DOHH2 (cell line): Measurements from ENCODE around the gene ERI2.

Experiments used
- H3F3A ChIP-seq: fragments of 200-600 bp; sonication (generic), shearing (Covaris generic); 2 replicates; pipeline ENCODE4 v1.6.0; 2016; ENCODE audit warnings: antibody characterized with exemption, mild to moderate bottlenecking; ENCODE audit not compliant: control insufficient read depth, insufficient read depth
- H3K27ac ChIP-seq: fragments of 200-600 bp; sonication (generic); 2 replicates; pipeline ENCODE4 v1.5.1; 2014; ENCODE audit warnings: low read depth, mild to moderate bottlenecking, low read length, moderate library complexity
- H3K27me3 ChIP-seq: fragments of 200-600 bp; sonication (generic); 2 replicates; pipeline ENCODE4 v1.6.1; 2014; ENCODE audit warnings: mild to moderate bottlenecking, low read length, mixed read lengths; ENCODE audit not compliant: control insufficient read depth
- H3K36me3 ChIP-seq: fragments of 200-600 bp; sonication (generic); 2 replicates; pipeline ENCODE4 v1.6.1; 2014; ENCODE audit warnings: mild to moderate bottlenecking, low read length, moderate library complexity, mixed read lengths; ENCODE audit not compliant: control insufficient read depth
- H3K4me1 ChIP-seq: fragments of 200-600 bp; sonication (generic); 2 replicates; pipeline ENCODE4 v1.6.1; 2014; ENCODE audit warnings: mild to moderate bottlenecking, low read length, mixed read lengths; ENCODE audit not compliant: control insufficient read depth
- H3K4me2 ChIP-seq: fragments of 200-600 bp; sonication (generic); 2 replicates; pipeline ENCODE4 v1.6.0; 2014; ENCODE audit warnings: mild to moderate bottlenecking, low read length, moderate library complexity
- H3K4me3 ChIP-seq: fragments of 200-600 bp; sonication (generic); 2 replicates; pipeline ENCODE4 v1.5.1; 2014; ENCODE audit warnings: mild to moderate bottlenecking, low read length, mixed read lengths
- H3K79me2 ChIP-seq: fragments of 200-600 bp; sonication (generic); 2 replicates; pipeline ENCODE4 v1.6.1; 2014; ENCODE audit warnings: mild to moderate bottlenecking, low read length, mixed read lengths; ENCODE audit not compliant: control insufficient read depth
- H3K9me2 ChIP-seq: fragments of 200-600 bp; sonication (generic); replicated peaks from 2 replicates; pipeline ENCODE4 v1.6.1; 2014; ENCODE audit warnings: mild to moderate bottlenecking, low read length, mixed read lengths; ENCODE audit not compliant: control insufficient read depth
- H3K9me3 ChIP-seq: fragments of 200-600 bp; sonication (generic); 2 replicates; pipeline ENCODE4 v1.6.1; 2014; ENCODE audit warnings: antibody characterized with exemption, low read length, mixed read lengths; ENCODE audit not compliant: control insufficient read depth, insufficient read depth
- H4K20me1 ChIP-seq: fragments of 200-600 bp; sonication (generic); 2 replicates; pipeline ENCODE4 v1.6.0; 2014; ENCODE audit warnings: low read depth, mild to moderate bottlenecking, antibody characterized with exemption, low read length, moderate library complexity; ENCODE audit not compliant: control insufficient read depth, insufficient read depth
- CTCF ChIP-seq: fragments of 200-600 bp; sonication (generic); IDR thresholded peaks from one replicate; pipeline ENCODE4 v1.5.1; 2014; ENCODE audit warnings: antibody characterized with exemption, mild to moderate bottlenecking, low read depth, low read length; ENCODE audit not compliant: poor library complexity, severe bottlenecking
- EZH2phosphoT487 ChIP-seq: fragments of 200-600 bp; sonication (generic); IDR thresholded peaks from 2 replicates; pipeline ENCODE4 v1.6.1; 2017; ENCODE audit warnings: borderline replicate concordance, mild to moderate bottlenecking, antibody characterized with exemption, low read length, moderate library complexity, mixed read lengths

Gene ERI2

GRCh38 chr16:20799599-20799998 lies 6.7 kb downstream of the ERI2 start:
- H3F3A ChIP-seq, result peaks cover 13% of the 10 kb centered on the region
- H3K9me3 ChIP-seq, result no peaks in the 10 kb centered on the region
- H3K27ac ChIP-seq, result no peak overlapping the region
- no peak overlapping the region for H3K4me3 ChIP-seq
- H4K20me1 ChIP-seq, result no peaks in the 10 kb centered on the region
- no peaks in the 10 kb centered on the region for H3K27me3 ChIP-seq
- no peaks in the 10 kb centered on the region for H3K9me2 ChIP-seq
- H3K79me2 ChIP-seq, result no peaks in the 10 kb centered on the region
- no peak for TF ChIP-seq EZH2phosphoT487
- peak; percentile 76 for TF ChIP-seq CTCF
- H3K4me1 ChIP-seq, result no peaks in the 10 kb centered on the region
- H3K4me2 ChIP-seq, result no peak overlapping the region
- H3K36me3 ChIP-seq, result peaks cover 36% of the 10 kb centered on the region

- H3K4me1 ChIP-seq, result no peaks in the 10 kb centered on the region
- no peak for TF ChIP-seq EZH2phosphoT487
- TF ChIP-seq CTCF, result no peak
Observed at GRCh38 chr16:20798364-20798763, 7.9 kb downstream of the ERI2 start.

GRCh38 chr16:20791923-20792612 lies 14.2 kb downstream of the ERI2 start:
- H3K4me1 ChIP-seq, result no peaks in the 10 kb centered on the region
- H3K36me3 ChIP-seq, result peaks cover 8% of the 10 kb centered on the region
- H4K20me1 ChIP-seq, result no peaks in the 10 kb centered on the region
- no peaks in the 10 kb centered on the region for H3K9me2 ChIP-seq
- no peaks in the 10 kb centered on the region for H3K9me3 ChIP-seq
- TF ChIP-seq EZH2phosphoT487, result no peak
- no peak for TF ChIP-seq CTCF
- no peak overlapping the region for H3K4me2 ChIP-seq
- H3K27me3 ChIP-seq, result no peaks in the 10 kb centered on the region
- no peaks in the 10 kb centered on the region for H3F3A ChIP-seq
- no peak overlapping the region for H3K4me3 ChIP-seq
- H3K27ac ChIP-seq, result no peak overlapping the region
- H3K79me2 ChIP-seq, result no peaks in the 10 kb centered on the region

More at GRCh38 chr16:20798364-20798763, 7.9 kb downstream of the ERI2 start:
- Histone ChIP-seq H3K9me2 (no peaks in the 10 kb centered on the region), H3K36me3 (peaks cover 36% of the 10 kb centered on the region), H3K27me3 (no peaks in the 10 kb centered on the region), H4K20me1 (no peaks in the 10 kb centered on the region), H3K27ac (no peak overlapping the region), H3K4me3 (no peak overlapping the region), H3K4me2 (no peak overlapping the region), H3K9me3 (no peaks in the 10 kb centered on the region), H3K79me2 (no peaks in the 10 kb centered on the region), H3F3A (peaks cover 11% of the 10 kb centered on the region)
